ENCODE results near the gene HAP1.

DNA sequence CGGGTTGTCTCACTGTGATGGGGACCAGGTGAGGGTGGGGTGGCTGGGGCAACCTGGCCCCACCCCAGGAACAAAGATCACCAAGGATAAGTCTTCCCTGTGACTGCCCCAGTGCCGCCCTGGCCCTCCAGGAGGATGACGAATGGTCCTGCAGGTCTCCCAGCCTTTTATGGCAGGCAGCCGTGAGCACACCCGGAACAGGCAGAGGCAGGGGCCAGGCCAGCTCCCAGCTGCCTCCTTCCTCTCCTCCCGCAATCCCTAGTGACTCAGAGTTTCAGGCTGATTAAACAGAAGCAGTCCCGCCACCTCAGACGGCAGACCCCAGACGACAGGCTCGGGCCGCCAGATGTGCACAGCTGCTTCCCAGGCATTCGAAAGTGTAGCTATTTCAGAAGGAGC lies 38.7 kb upstream of the HAP1 start:
- TF ChIP-seq, protein P1, sequence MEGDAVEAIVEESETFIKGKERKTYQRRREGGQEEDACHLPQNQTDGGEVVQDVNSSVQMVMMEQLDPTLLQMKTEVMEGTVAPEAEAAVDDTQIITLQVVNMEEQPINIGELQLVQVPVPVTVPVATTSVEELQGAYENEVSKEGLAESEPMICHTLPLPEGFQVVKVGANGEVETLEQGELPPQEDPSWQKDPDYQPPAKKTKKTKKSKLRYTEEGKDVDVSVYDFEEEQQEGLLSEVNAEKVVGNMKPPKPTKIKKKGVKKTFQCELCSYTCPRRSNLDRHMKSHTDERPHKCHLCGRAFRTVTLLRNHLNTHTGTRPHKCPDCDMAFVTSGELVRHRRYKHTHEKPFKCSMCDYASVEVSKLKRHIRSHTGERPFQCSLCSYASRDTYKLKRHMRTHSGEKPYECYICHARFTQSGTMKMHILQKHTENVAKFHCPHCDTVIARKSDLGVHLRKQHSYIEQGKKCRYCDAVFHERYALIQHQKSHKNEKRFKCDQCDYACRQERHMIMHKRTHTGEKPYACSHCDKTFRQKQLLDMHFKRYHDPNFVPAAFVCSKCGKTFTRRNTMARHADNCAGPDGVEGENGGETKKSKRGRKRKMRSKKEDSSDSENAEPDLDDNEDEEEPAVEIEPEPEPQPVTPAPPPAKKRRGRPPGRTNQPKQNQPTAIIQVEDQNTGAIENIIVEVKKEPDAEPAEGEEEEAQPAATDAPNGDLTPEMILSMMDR (IDR thresholded peaks at IDR 0.05; ENCODE audit: low read depth, low read length): no peak
- no peak for TF ChIP-seq POLR2A (IDR thresholded peaks at IDR 0.05; ENCODE audit: extremely low read depth, insufficient read length)

Data from NB4 (cell line).